Activated CD8-positive, alpha-beta T cell treated with anti-CD3 and anti-CD28 coated beads, Interleukin-2, amount 10 ng/mL, durations not matched to agents 7 days and 5 days (primary cell): ENCODE data around the gene SYNGR3. TPM values are rescaled to one million over a fixed set of nuclear protein-coding genes. Genes with fewer than 3 reads are reported as not detected.
"Not testable (repeated sequence)": the region's sequence is repeated elsewhere in the genome, so short reads cannot be mapped to it uniquely, and the experiment has no call there.

Experiments
- ATAC-seq: fragments of 150-1000 bp; cut with Tn5 transposase; one replicate; pipeline ENCODE4 v1.10.0; 2021; ENCODE audit warnings: moderate library complexity
- CTCF ChIA-PET: fragments of 350-600 bp; sonication (Branson Sonifier 250); formaldehyde crosslinking; loops from one replicate; lab custom pipeline; 2021; ENCODE audit warnings: antibody characterized with exemption; lab: Charles Lee
- POLR2A ChIA-PET: fragments of 350-600 bp; sonication (Branson Sonifier 250); formaldehyde crosslinking; loops from one replicate; lab custom pipeline; 2021; ENCODE audit warnings: antibody characterized with exemption; lab: Charles Lee
- DNase-seq: peaks from one replicate; pipeline ENCODE4 v3.0.0-alpha.2; 2020
- H3K27ac Mint-ChIP-seq: one replicate; pipeline ENCODE4 v1.8.0; 2021; ENCODE audit warnings: mild to moderate bottlenecking, mixed read lengths
- H3K27me3 Mint-ChIP-seq: one replicate; pipeline ENCODE4 v1.8.0; 2021; ENCODE audit warnings: low read depth, mixed read lengths
- H3K36me3 Mint-ChIP-seq: one replicate; pipeline ENCODE4 v1.8.0; 2021; ENCODE audit warnings: low read depth, mixed read lengths
- H3K4me1 Mint-ChIP-seq: one replicate; pipeline ENCODE4 v1.8.0; 2021; ENCODE audit warnings: low read depth, mixed read lengths
- H3K4me3 Mint-ChIP-seq: one replicate; pipeline ENCODE4 v1.8.0; 2021; ENCODE audit warnings: mild to moderate bottlenecking, mixed read lengths
- H3K9me3 Mint-ChIP-seq: one replicate; pipeline ENCODE4 v1.8.0; 2022; ENCODE audit warnings: mixed read lengths; ENCODE audit not compliant: insufficient read depth
- total RNA-seq, 2 experiments: library from RNA; stranded (reverse); gene quantifications; one replicate each; pipeline ENCODE4 v1.2.3, GENCODE V29; 2021

The SYNGR3 gene
- total RNA-seq, 2 experiments from 2014 or later = 2.6 to 3.4 TPM

DNA sequence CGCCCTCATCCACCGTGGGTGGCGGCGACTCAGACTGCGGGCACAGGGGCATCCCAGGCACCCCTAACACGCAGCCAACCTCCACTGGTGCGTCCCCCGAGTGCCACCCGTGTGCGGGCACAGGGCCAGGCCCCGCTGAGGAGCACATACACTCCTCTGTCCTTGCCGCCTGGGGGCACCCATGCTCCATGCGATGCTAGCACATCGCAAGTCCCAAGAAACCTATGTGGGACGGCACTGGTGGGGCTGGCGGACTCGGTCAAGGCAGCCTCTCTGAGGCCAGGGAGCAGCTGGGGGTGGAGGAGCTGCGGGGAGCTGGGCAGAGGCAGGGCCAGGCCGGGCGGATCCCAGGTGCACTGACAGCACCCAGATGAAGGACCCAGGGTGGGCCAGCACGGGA is 15.9 kb downstream of the SYNGR3 start:
- ChIA-PET CTCF (interaction anchor here (2.3 kb wide), 1 partner anchor 134 kb away, joined by 41 read pairs; no protein-coding TSS in a partner anchor), POLR2A (interaction anchor here (0.5 kb wide), 1 partner anchor 35 kb away, joined by 3 read pairs; no protein-coding TSS in a partner anchor)
- no peak for DNase-seq
- ATAC-seq = no peak
- H3K36me3 Mint-ChIP-seq = peaks cover 37% of the 10 kb centered on the region
- H3K4me1 Mint-ChIP-seq = peaks cover 41% of the 10 kb centered on the region
- no peak overlapping the region for H3K4me3 Mint-ChIP-seq
- no peaks in the 10 kb centered on the region for H3K9me3 Mint-ChIP-seq
- peak overlapping the region; percentile 74 for H3K27ac Mint-ChIP-seq
- H3K27me3 Mint-ChIP-seq = no peaks in the 10 kb centered on the region

DNA sequence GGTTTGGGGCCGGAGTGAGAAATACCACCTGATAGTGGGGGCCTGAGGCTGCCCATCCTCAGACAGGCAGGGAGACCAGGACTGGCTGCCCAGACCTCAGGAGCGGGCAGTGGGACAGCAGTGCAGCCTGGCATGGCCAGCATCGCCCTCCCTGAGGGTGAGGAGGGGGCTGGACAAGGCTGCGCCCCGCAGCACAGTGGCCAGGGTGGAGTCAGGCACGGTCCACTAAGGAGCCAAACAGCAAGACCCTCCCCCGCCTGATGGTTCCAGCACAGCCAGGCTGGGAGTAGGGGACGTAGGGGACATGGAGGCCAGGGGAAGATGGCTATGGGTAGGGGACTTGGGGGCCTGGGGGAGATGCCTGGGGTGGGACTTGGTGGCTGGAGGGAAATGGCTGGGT is 16.5 kb downstream of the SYNGR3 start:
- Mint-ChIP-seq H3K9me3 (no peaks in the 10 kb centered on the region), H3K4me1 (peaks cover 41% of the 10 kb centered on the region), H3K36me3 (peaks cover 32% of the 10 kb centered on the region), H3K27me3 (no peaks in the 10 kb centered on the region), H3K27ac (peak overlapping the region; percentile 74), H3K4me3 (peak overlapping the region; percentile 10)
- POLR2A ChIA-PET = no interaction called here
- no peak for ATAC-seq
- CTCF ChIA-PET = no interaction called here
- DNase-seq = no peak

DNA sequence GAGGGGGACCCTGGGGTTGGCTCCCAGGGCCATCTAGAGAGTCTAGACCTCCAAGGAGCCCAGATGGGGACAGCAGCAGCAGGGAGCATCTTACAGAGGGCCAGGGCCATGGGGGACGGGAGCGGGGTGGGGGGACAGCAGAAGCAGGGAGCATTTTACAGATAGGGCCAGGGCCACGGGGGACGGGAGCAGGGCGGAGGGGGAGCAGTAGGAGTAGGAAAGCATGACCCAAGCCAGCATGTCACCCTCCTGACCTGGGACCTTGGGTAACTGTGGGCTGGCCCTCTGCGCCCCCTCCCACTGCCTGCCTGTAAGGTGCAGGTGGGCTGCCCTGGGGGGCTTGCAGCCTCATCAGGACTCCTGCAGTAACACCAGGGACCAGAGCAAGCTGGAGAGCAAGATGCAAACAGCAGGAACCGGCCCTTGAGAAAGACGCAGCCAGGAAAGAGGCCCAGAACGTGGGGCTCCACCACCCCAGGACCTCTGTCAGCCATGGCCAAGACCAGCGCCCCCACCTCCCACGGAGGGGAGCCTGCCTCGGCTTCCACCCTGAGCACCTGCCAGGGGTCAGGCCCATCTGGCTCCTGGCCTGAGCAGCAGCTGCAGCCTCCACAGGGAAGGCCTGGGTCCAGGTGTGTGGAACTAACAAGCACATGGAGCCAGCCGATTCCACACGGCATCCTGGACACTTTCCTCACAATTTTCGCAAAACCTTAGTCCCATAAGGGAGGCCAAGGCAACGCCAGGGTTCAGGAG is 17.5 kb downstream of the SYNGR3 start:
- H3K9me3 Mint-ChIP-seq = no peaks in the 10 kb centered on the region
- peaks cover 41% of the 10 kb centered on the region for H3K4me1 Mint-ChIP-seq
- peak overlapping the region; percentile 88 for H3K27ac Mint-ChIP-seq
- peak overlapping the region; percentile 84 for H3K4me3 Mint-ChIP-seq
- peaks cover 29% of the 10 kb centered on the region for H3K36me3 Mint-ChIP-seq
- no peak for DNase-seq
- POLR2A ChIA-PET = interaction anchor here (2.2 kb wide), 1 partner anchor 40 kb away, joined by 5 read pairs; the partner anchor contains the start of genes NTHL1 and TSC2
- ATAC-seq = no peak
- CTCF ChIA-PET = interaction anchor here (0.7 to 2.5 kb wide), 6 partner anchors 9 to 148 kb away, joined by 3 to 12 read pairs (median 4); no protein-coding TSS in a partner anchor
- H3K27me3 Mint-ChIP-seq = no peaks in the 10 kb centered on the region

DNA sequence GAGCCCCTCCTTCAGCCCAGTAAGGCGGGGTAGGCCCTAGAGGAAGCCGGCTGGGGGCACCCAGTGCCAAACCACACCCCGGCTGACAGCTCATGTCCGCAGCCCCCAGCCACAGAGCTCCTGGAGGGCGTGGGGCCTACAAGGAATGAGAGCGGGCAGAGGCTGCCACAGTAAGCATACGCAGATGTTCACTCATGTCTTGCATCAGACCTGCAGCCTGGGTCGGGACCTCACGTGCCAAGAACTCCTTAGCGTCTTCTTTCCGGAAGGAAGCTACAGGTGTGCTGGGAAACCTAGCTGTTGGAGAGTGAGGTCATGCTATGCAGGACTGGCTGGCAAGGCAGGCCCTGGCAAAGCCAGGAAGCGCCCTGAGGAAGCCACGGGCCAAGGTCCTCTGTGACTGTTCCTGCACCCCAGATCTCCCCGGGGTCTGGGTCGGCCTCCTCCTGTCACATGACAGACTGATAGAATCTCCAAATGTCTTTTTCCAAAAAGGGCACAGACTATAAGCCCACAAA is 18.3 kb downstream of the SYNGR3 start:
- DNase-seq = peak; percentile 47
- no peaks in the 10 kb centered on the region for H3K9me3 Mint-ChIP-seq
- H3K36me3 Mint-ChIP-seq = peaks cover 26% of the 10 kb centered on the region
- no peaks in the 10 kb centered on the region for H3K27me3 Mint-ChIP-seq
- H3K27ac Mint-ChIP-seq = peak overlapping the region; percentile 88
- no peak for ATAC-seq
- POLR2A ChIA-PET = interaction anchor here (1.1 to 2.2 kb wide), 3 partner anchors 40 to 198 kb away, joined by 3 to 16 read pairs (median 5); partner anchors contain the start of genes NTHL1, TRAF7 and TSC2
- peak overlapping the region; percentile 84 for H3K4me3 Mint-ChIP-seq
- CTCF ChIA-PET = interaction anchor here (0.7 to 2.5 kb wide), 6 partner anchors 8 to 147 kb away, joined by 3 to 12 read pairs (median 4); no protein-coding TSS in a partner anchor
- peaks cover 41% of the 10 kb centered on the region for H3K4me1 Mint-ChIP-seq

DNA sequence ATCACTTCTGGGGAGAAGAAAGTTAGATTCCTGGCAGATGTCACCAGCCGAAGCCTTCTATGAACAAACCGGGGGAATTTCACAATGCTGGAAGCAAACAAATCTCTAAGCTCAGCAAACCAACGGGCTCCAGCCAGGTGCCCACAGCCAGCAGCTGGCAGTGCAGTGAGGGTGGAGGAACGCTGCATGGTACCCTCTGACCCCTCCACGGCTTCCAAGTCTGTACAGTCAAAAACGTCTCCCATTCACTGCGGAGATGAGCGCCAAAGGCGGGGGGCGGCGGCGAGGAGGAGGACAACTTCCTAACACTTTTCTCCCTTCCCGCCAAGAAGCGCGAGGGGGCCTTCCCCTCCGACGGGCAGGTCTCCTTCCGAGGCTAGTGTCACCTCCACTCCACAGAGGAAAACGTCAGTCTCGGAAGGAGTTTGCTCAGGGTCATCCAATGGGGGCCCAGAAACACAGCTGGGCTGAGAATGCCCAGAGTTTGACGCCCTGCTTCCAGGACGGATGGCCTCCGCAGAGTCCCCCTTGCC is 18.9 kb downstream of the SYNGR3 start:
- peak overlapping the region; percentile 88 for H3K27ac Mint-ChIP-seq
- ATAC-seq = peak; percentile 7
- CTCF ChIA-PET = interaction anchor here (0.7 to 2.5 kb wide), 6 partner anchors 8 to 143 kb away, joined by 3 to 12 read pairs (median 4); no protein-coding TSS in a partner anchor
- H3K36me3 Mint-ChIP-seq = peaks cover 26% of the 10 kb centered on the region
- peaks cover 41% of the 10 kb centered on the region for H3K4me1 Mint-ChIP-seq
- no peaks in the 10 kb centered on the region for H3K27me3 Mint-ChIP-seq
- H3K4me3 Mint-ChIP-seq = peak overlapping the region; percentile 84
- no peaks in the 10 kb centered on the region for H3K9me3 Mint-ChIP-seq
- POLR2A ChIA-PET = interaction anchor here (0.6 to 2.2 kb wide), 7 partner anchors 16 to 198 kb away, joined by 3 to 16 read pairs (median 4); partner anchors contain the start of genes NTHL1, TRAF7 and TSC2
- DNase-seq = peak; percentile 59

DNA sequence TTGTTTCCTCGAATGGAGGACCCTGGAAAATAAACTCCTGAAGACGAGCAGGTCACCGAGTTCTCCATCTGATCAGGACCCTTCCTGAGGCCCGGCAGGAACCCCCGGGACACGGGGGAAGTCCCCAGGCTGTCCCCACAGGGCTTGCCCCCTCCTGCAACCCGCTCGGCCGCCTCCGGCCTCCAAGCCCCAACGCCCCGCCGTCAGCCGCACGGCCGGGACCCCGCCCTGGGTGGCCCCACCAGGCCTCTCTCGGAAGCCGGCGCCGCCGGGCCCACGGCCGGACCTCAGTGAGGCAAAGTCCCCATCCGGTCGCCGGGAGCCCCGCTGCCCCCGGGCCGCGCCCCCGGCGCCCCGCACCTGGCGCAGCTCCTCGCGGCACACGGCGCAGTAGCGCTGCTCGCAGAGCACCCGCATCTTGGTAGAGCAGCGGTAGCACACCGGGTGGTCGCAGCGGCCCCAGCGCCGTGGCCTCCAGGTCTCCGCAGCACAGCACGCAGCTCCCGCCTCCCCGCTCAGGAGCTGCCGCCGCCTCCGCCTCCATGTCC is 19.5 kb downstream of the SYNGR3 start:
- peak; percentile 33 for DNase-seq
- ChIA-PET POLR2A (interaction anchor here (0.6 to 2.2 kb wide), 7 partner anchors 16 to 197 kb away, joined by 3 to 16 read pairs (median 4); partner anchors contain the start of genes NTHL1, TRAF7 and TSC2), CTCF (interaction anchor here (0.7 to 2.5 kb wide), 3 partner anchors 13 to 142 kb away, joined by 3 to 12 read pairs (median 3); no protein-coding TSS in a partner anchor)
- Mint-ChIP-seq H3K36me3 (peaks cover 26% of the 10 kb centered on the region), H3K4me1 (peaks cover 37% of the 10 kb centered on the region), H3K4me3 (peak overlapping the region; percentile 84), H3K27ac (peak overlapping the region; percentile 88), H3K9me3 (no peaks in the 10 kb centered on the region), H3K27me3 (no peaks in the 10 kb centered on the region)
- peak; percentile 59 for ATAC-seq

GRCh38 chr16:2009791-2010510 is 20.2 kb downstream of the SYNGR3 start, which contains the start of gene ZNF598:
Gene ZNF598, minus strand, starts transcription at chr16:2009821.
- Mint-ChIP-seq H3K27me3 (no peaks in the 10 kb centered on the region), H3K4me1 (peaks cover 35% of the 10 kb centered on the region), H3K4me3 (peak within 1 kb of the TSS; percentile 84), H3K36me3 (peaks cover 24% of the 10 kb centered on the region), H3K9me3 (no peaks in the 10 kb centered on the region), H3K27ac (peak within 1 kb of the TSS; percentile 90)
- ChIA-PET CTCF (no interaction called here), POLR2A (interaction anchor here (1.2 kb wide), 1 partner anchor 17 kb away, joined by 4 read pairs; no protein-coding TSS in a partner anchor)
- DNase-seq = peak; percentile 83
- peak; percentile 92 for ATAC-seq

GRCh38 chr16:2011726-2012125 is 22.0 kb downstream of the SYNGR3 start:
- POLR2A ChIA-PET = interaction anchor here (1.2 to 1.5 kb wide), 2 partner anchors 40 to 51 kb away, joined by 3 read pairs; partner anchors contain the start of gene TBL3
- not testable (repeated sequence) for H3K27ac Mint-ChIP-seq, H3K27me3 Mint-ChIP-seq, H3K9me3 Mint-ChIP-seq, ATAC-seq, H3K4me3 Mint-ChIP-seq, DNase-seq
- Mint-ChIP-seq H3K36me3 (peaks cover 19% of the 10 kb centered on the region), H3K4me1 (peaks cover 26% of the 10 kb centered on the region)
- CTCF ChIA-PET = interaction anchor here (1.4 kb wide), 1 partner anchor 8 kb away, joined by 5 read pairs; no protein-coding TSS in a partner anchor

DNA sequence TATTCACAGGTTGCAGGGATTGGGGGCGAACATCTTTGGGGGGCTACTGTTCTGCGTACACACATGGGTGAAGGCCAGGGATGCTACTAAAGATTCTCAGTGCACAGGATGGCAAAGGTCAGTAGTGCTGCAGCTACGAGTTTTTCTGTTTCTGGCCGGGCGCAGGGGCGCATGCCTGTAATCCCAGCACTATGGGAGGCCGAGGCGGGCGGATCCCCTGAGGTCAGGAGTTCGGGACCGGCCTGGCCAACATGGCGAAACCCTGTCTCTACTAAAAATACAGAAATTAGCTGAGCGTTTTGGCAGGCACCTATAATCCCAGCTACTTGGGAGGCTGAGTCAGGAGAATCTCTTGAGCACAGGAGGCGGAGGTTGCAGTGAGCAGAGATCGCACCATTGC is 23.8 kb downstream of the SYNGR3 start:
- no peak overlapping the region for H3K27ac Mint-ChIP-seq
- POLR2A ChIA-PET = interaction anchor here (1.4 kb wide), 1 partner anchor 71 kb away, joined by 4 read pairs; the partner anchor contains the start of gene MSRB1

GRCh38 chr16:2015117-2015946 is 25.6 kb downstream of the SYNGR3 start:
- Mint-ChIP-seq H3K27me3 (peaks cover 10% of the 10 kb centered on the region), H3K36me3 (peaks cover under 1% of the 10 kb centered on the region), H3K9me3 (no peaks in the 10 kb centered on the region), H3K4me3 (no peak overlapping the region), H3K4me1 (peaks cover 2% of the 10 kb centered on the region), H3K27ac (no peak overlapping the region)
- ATAC-seq = no peak
- CTCF ChIA-PET = interaction anchor here (1.6 to 2.0 kb wide), 3 partner anchors 11 to 140 kb away, joined by 4 to 10 read pairs (median 6); partner anchors contain the start of gene TRAF7
- no peak for DNase-seq
- POLR2A ChIA-PET = no interaction called here

More for the DNA sequence above, 23.8 kb downstream of the SYNGR3 start:
- DNase-seq (no peak), ATAC-seq (no peak)
- Mint-ChIP-seq H3K27me3 (no peaks in the 10 kb centered on the region), H3K4me1 (peaks cover 9% of the 10 kb centered on the region), H3K36me3 (peaks cover 9% of the 10 kb centered on the region), H3K4me3 (no peak overlapping the region), H3K9me3 (no peaks in the 10 kb centered on the region)
- CTCF ChIA-PET = interaction anchor here (1.0 to 2.2 kb wide), 6 partner anchors 9 to 182 kb away, joined by 3 to 9 read pairs (median 4); partner anchors contain the start of gene GFER
